NB4 (cell line): Measurements from ENCODE around the gene CST9.

Source experiments
- DNase-seq: peaks from one replicate; pipeline ENCODE4 v3.0.0; 2010; ENCODE audit warnings: low read depth
- H3K4me3 ChIP-seq: one replicate; pipeline ENCODE4 v1.5.1; 2011; ENCODE audit warnings: mild to moderate bottlenecking, low read depth, low read length, moderate library complexity
- CTCF ChIP-seq: IDR thresholded peaks from one replicate; pipeline ENCODE4 v1.5.1; 2012; ENCODE audit warnings: low read depth, low read length
- MAX ChIP-seq: IDR thresholded peaks from 2 replicates; pipeline ENCODE4 v1.6.1; 2011; ENCODE audit warnings: low read depth, low read length
- MYC ChIP-seq: IDR thresholded peaks from 2 replicates; pipeline ENCODE4 v1.6.1; 2011; ENCODE audit warnings: low read depth, low read length
- POLR2A ChIP-seq: IDR thresholded peaks from 2 replicates; pipeline ENCODE4 v1.6.1; 2011; ENCODE audit warnings: mild to moderate bottlenecking; ENCODE audit not compliant: insufficient read length; ENCODE audit errors: extremely low read depth

CST9 gene

GRCh38 chr20:23646106-23646873 lies 40.6 kb upstream of the CST9 start:
- TF ChIP-seq POLR2A, result no peak
- TF ChIP-seq MAX, result no peak
- H3K4me3 ChIP-seq, result no peak overlapping the region
- no peak for DNase-seq

GRCh38 chr20:23645575-23645974 lies 39.9 kb upstream of the CST9 start:
- TF ChIP-seq MYC (no peak), CTCF (no peak), MAX (no peak), POLR2A (no peak)
- no peak overlapping the region for H3K4me3 ChIP-seq
- no peak for DNase-seq

DNA sequence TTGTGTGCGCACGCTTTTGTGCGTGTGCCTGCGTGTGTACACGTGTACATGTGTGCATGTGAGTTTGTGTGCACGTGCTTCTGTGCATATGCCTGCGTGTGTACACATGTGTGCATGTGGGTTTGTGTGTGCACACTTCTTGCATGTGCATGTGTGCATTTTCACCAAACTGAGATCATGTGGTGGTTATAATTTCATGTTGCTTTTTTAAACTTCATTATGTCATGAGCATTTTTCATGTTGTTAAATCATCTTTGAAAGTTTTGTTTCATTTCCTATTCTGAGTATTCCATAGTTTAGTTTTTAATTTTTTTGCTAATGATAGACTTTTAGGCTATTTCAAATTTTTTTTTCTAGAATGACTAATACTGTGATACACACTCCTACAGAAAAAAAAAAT lies 38.4 kb upstream of the CST9 start:
- H3K4me3 ChIP-seq, result no peak overlapping the region
- TF ChIP-seq MAX (no peak), POLR2A (no peak), MYC (no peak), CTCF (no peak)

DNA sequence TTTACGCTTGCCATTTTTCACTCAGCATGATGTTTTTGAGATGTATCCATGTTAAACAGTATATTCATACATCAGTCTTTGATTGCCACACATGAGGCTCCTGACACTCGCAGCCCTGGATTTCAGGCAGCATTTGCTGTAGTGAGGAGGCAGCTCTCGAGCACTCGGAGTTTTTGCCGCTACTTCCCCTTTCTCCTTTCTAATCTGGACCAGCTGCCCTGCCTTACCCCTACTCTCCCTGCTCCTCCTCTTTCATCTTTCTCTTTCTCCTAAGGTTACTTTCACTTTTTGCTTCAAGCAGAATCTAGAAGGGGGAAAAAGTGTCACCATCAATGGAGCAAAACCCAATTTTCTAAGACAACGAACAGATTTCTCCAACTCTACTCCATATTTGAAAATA lies 37.9 kb upstream of the CST9 start:
- no peak overlapping the region for H3K4me3 ChIP-seq
- DNase-seq, result peak; percentile 70
- TF ChIP-seq MAX (no peak), CTCF (no peak), POLR2A (no peak), MYC (no peak)

More for the DNA sequence above, 38.4 kb upstream of the CST9 start:
- no peak for DNase-seq

GRCh38 chr20:23641936-23642751 lies 36.4 kb upstream of the CST9 start:
- H3K4me3 ChIP-seq, result no peak overlapping the region
- peak; percentile 77 for DNase-seq
- no peak for TF ChIP-seq CTCF
- TF ChIP-seq MYC, result no peak
- TF ChIP-seq MAX, result no peak
- TF ChIP-seq POLR2A, result no peak
